ENCODE measurements around the gene MCF2L. TPM values are rescaled to one million over a fixed set of nuclear protein-coding genes. Genes with fewer than 3 reads are reported as not detected.

MCF2L gene
- total RNA-seq = 5.8 TPM

- H3K4me3 ChIP-seq (ENCODE audit: low read length) = peak within 1 kb of the TSS; percentile 41
- H3K4me1 ChIP-seq (ENCODE audit: insufficient read depth, low read length) = peaks cover 4% of the 10 kb centered on the region
- no peaks in the 10 kb centered on the region for H3K9me3 ChIP-seq (ENCODE audit: low read depth, low read length)
- peaks cover 19% of the 10 kb centered on the region for H3K27me3 ChIP-seq (ENCODE audit: insufficient read depth, low read length)
Measured at GRCh38 chr13:112968910-112969691, at the start of gene MCF2L. TSS of gene MCF2L (plus strand) at chr13:112969214. CDS start at chr13:112969380, 166 bp downstream.

- Histone ChIP-seq H3K9me3 (ENCODE audit: low read depth, low read length) (no peaks in the 10 kb centered on the region), H3K27me3 (ENCODE audit: insufficient read depth, low read length) (peaks cover 13% of the 10 kb centered on the region), H3K4me1 (ENCODE audit: insufficient read depth, low read length) (no peaks in the 10 kb centered on the region), H3K4me3 (ENCODE audit: low read length) (no peak overlapping the region)
Measured at GRCh38 chr13:112923962-112924361, 45.1 kb upstream of the MCF2L start.

GRCh38 chr13:112924365-112924764, 44.6 kb upstream of the MCF2L start:
- H3K4me3 ChIP-seq (ENCODE audit: low read length) = no peak overlapping the region
- H3K4me1 ChIP-seq (ENCODE audit: insufficient read depth, low read length) = peaks cover 3% of the 10 kb centered on the region
- no peaks in the 10 kb centered on the region for H3K9me3 ChIP-seq (ENCODE audit: low read depth, low read length)
- H3K27me3 ChIP-seq (ENCODE audit: insufficient read depth, low read length) = peaks cover 18% of the 10 kb centered on the region

- Histone ChIP-seq H3K9me3 (ENCODE audit: low read depth, low read length) (no peaks in the 10 kb centered on the region), H3K4me3 (ENCODE audit: low read length) (no peak overlapping the region), H3K27me3 (ENCODE audit: insufficient read depth, low read length) (peaks cover 29% of the 10 kb centered on the region), H3K4me1 (ENCODE audit: insufficient read depth, low read length) (peaks cover 6% of the 10 kb centered on the region)
Measured at GRCh38 chr13:112926003-112926402, 43.0 kb upstream of the MCF2L start.

- Histone ChIP-seq H3K4me3 (ENCODE audit: low read length) (no peak overlapping the region), H3K4me1 (ENCODE audit: insufficient read depth, low read length) (peaks cover 6% of the 10 kb centered on the region), H3K9me3 (ENCODE audit: low read depth, low read length) (no peaks in the 10 kb centered on the region), H3K27me3 (ENCODE audit: insufficient read depth, low read length) (peaks cover 31% of the 10 kb centered on the region)
Measured at GRCh38 chr13:112926993-112927392, 42.0 kb upstream of the MCF2L start.

GRCh38 chr13:112928020-112928971, 40.7 kb upstream of the MCF2L start:
- H3K4me3 ChIP-seq (ENCODE audit: low read length) = no peak overlapping the region
- H3K9me3 ChIP-seq (ENCODE audit: low read depth, low read length) = no peaks in the 10 kb centered on the region
- H3K27me3 ChIP-seq (ENCODE audit: insufficient read depth, low read length) = peaks cover 31% of the 10 kb centered on the region
- peaks cover 6% of the 10 kb centered on the region for H3K4me1 ChIP-seq (ENCODE audit: insufficient read depth, low read length)

- Histone ChIP-seq H3K9me3 (ENCODE audit: low read depth, low read length) (no peaks in the 10 kb centered on the region), H3K4me1 (ENCODE audit: insufficient read depth, low read length) (peaks cover 6% of the 10 kb centered on the region), H3K27me3 (ENCODE audit: insufficient read depth, low read length) (peaks cover 31% of the 10 kb centered on the region), H3K4me3 (ENCODE audit: low read length) (no peak overlapping the region)
Measured at GRCh38 chr13:112928972-112929782, 39.8 kb upstream of the MCF2L start.

- H3K4me3 ChIP-seq (ENCODE audit: low read length) = no peak overlapping the region
- H3K9me3 ChIP-seq (ENCODE audit: low read depth, low read length) = no peaks in the 10 kb centered on the region
- H3K27me3 ChIP-seq (ENCODE audit: insufficient read depth, low read length) = peaks cover 31% of the 10 kb centered on the region
- H3K4me1 ChIP-seq (ENCODE audit: insufficient read depth, low read length) = peaks cover 6% of the 10 kb centered on the region
Measured at GRCh38 chr13:112929783-112930055, 39.3 kb upstream of the MCF2L start.

GRCh38 chr13:112930192-112930591, 38.8 kb upstream of the MCF2L start:
- Histone ChIP-seq H3K27me3 (ENCODE audit: insufficient read depth, low read length) (peaks cover 31% of the 10 kb centered on the region), H3K9me3 (ENCODE audit: low read depth, low read length) (no peaks in the 10 kb centered on the region), H3K4me3 (ENCODE audit: low read length) (no peak overlapping the region), H3K4me1 (ENCODE audit: insufficient read depth, low read length) (peaks cover 6% of the 10 kb centered on the region)

- Histone ChIP-seq H3K4me3 (ENCODE audit: low read length) (no peak overlapping the region), H3K4me1 (ENCODE audit: insufficient read depth, low read length) (peaks cover 6% of the 10 kb centered on the region), H3K9me3 (ENCODE audit: low read depth, low read length) (no peaks in the 10 kb centered on the region), H3K27me3 (ENCODE audit: insufficient read depth, low read length) (peaks cover 31% of the 10 kb centered on the region)
Measured at GRCh38 chr13:112931028-112931934, 37.7 kb upstream of the MCF2L start.

- Histone ChIP-seq H3K27me3 (ENCODE audit: insufficient read depth, low read length) (peaks cover 27% of the 10 kb centered on the region), H3K9me3 (ENCODE audit: low read depth, low read length) (no peaks in the 10 kb centered on the region), H3K4me1 (ENCODE audit: insufficient read depth, low read length) (peaks cover 6% of the 10 kb centered on the region), H3K4me3 (ENCODE audit: low read length) (no peak overlapping the region)
Measured at GRCh38 chr13:112932971-112933370, 36.0 kb upstream of the MCF2L start.

GRCh38 chr13:112933649-112934048, 35.4 kb upstream of the MCF2L start:
- H3K4me1 ChIP-seq (ENCODE audit: insufficient read depth, low read length) = peaks cover 6% of the 10 kb centered on the region
- H3K4me3 ChIP-seq (ENCODE audit: low read length) = no peak overlapping the region
- H3K9me3 ChIP-seq (ENCODE audit: low read depth, low read length) = no peaks in the 10 kb centered on the region
- H3K27me3 ChIP-seq (ENCODE audit: insufficient read depth, low read length) = peaks cover 20% of the 10 kb centered on the region

- peaks cover 16% of the 10 kb centered on the region for H3K27me3 ChIP-seq (ENCODE audit: insufficient read depth, low read length)
- H3K9me3 ChIP-seq (ENCODE audit: low read depth, low read length) = no peaks in the 10 kb centered on the region
- H3K4me3 ChIP-seq (ENCODE audit: low read length) = no peak overlapping the region
- peaks cover 6% of the 10 kb centered on the region for H3K4me1 ChIP-seq (ENCODE audit: insufficient read depth, low read length)
Measured at GRCh38 chr13:112934078-112934477, 34.9 kb upstream of the MCF2L start.

GRCh38 chr13:112938680-112939079, 30.3 kb upstream of the MCF2L start:
- Histone ChIP-seq H3K4me1 (ENCODE audit: insufficient read depth, low read length) (peaks cover 11% of the 10 kb centered on the region), H3K4me3 (ENCODE audit: low read length) (no peak overlapping the region), H3K9me3 (ENCODE audit: low read depth, low read length) (no peaks in the 10 kb centered on the region), H3K27me3 (ENCODE audit: insufficient read depth, low read length) (peaks cover 4% of the 10 kb centered on the region)

Measured in mononuclear cell (primary cell).